Measurements from ENCODE around the gene MYLIP. TPM values are rescaled to one million over a fixed set of nuclear protein-coding genes. Genes with fewer than 3 reads are reported as not detected.

The MYLIP gene
- polyA plus RNA-seq, 1 donor from 2014 or later, result 117 TPM

DNA sequence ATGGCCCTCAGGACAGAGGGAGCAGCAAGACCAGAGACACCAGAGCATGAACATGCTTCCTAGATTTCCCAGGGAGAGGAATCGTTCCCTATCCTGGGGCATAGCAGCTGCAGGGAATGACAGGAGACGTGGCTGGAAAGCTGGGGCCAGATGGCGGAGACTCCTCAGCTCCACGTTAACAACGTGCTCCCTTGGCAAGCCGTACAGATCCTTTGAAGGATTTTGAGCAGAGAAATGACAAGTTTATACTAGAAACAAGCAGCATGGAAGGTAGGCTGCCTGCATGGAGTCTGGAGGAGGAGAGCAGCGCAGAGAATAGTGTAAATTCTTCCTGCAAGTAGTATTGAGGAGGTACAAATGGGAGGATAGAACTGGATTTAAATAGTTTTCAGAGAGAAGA is 11.7 kb downstream of the MYLIP start:
- Mint-ChIP-seq H3K4me3 (no peak overlapping the region), H3K4me1 (peaks cover 23 to 40% (median 26%) of the 10 kb centered on the region in 3 donors), H3K27me3 (no peaks in the 10 kb centered on the region), H3K27ac (peak overlapping the region in 1 of 3 donors; percentile 13), H3K9me3 (no peaks in the 10 kb centered on the region), H3K36me3 (peaks cover 12% of the 10 kb centered on the region)

DNA sequence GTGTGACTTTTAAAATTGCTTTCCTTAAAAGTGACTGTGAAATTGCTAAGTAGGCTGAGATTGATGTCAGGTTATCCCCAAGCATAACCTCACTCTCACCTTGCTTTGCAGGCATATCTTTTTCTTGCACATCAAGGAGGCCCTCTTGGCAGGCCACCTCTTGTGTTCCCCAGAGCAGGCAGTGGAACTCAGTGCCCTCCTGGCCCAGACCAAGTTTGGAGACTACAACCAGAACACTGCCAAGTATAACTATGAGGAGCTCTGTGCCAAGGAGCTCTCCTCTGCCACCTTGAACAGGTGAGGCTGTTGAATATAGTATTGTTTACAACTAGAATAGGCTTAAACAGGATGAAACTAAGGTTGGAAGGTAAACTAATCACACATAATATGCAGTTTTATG is 12.6 kb downstream of the MYLIP start:
- Mint-ChIP-seq H3K4me3 (no peak overlapping the region), H3K36me3 (peaks cover 12% of the 10 kb centered on the region), H3K4me1 (peaks cover 17 to 36% (median 20%) of the 10 kb centered on the region in 3 donors), H3K27me3 (no peaks in the 10 kb centered on the region), H3K27ac (no peak overlapping the region), H3K9me3 (no peaks in the 10 kb centered on the region)

DNA sequence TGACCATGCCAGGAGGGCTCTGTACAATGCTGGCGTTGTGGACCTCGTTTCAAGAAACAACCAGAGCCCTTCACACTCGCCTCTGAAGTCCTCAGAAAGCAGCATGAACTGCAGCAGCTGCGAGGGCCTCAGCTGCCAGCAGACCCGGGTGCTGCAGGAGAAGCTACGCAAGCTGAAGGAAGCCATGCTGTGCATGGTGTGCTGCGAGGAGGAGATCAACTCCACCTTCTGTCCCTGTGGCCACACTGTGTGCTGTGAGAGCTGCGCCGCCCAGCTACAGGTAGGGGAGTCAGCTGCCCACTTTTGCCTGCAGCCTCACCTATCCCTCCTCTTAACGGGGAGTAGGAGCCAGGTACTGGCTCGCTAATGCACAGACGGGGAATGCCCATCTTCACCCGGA is 16.2 kb downstream of the MYLIP start:
- H3K4me3 Mint-ChIP-seq, result no peak overlapping the region
- H3K27ac Mint-ChIP-seq, result peak overlapping the region in 2 of 3 donors; percentile 43 to 49
- H3K9me3 Mint-ChIP-seq, result no peaks in the 10 kb centered on the region
- H3K4me1 Mint-ChIP-seq, result peaks cover 1 to 8% (median 1%) of the 10 kb centered on the region in 3 donors
- no peaks in the 10 kb centered on the region for H3K27me3 Mint-ChIP-seq
- peaks cover 10% of the 10 kb centered on the region for H3K36me3 Mint-ChIP-seq

DNA sequence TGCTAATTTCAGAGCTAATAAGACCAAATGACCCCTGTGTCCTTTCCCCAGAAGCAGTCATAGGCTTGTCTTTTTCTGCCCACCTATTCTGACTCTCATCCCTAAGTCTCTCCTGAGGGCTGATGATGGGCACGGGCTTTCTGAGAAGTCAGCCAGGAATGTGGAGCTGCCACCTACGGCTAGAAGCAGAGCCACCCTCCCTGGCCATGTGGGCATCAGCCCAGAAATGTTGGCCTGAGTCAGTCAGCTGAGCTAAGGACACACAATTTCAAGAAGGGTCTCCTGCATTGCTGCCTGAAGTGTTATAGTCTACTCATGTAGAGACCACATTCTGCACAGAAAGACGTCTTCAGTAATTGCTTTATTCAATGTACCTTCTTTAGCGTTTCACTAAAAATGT is 17.1 kb downstream of the MYLIP start:
- Mint-ChIP-seq H3K27me3 (no peaks in the 10 kb centered on the region), H3K27ac (peak overlapping the region in 2 of 3 donors; percentile 19 to 73), H3K9me3 (no peaks in the 10 kb centered on the region), H3K4me3 (peak overlapping the region in 1 of 4 donors; percentile 19), H3K36me3 (peaks cover 10% of the 10 kb centered on the region), H3K4me1 (peaks cover 0 to 1% (median 0%) of the 10 kb centered on the region in 3 donors)

DNA sequence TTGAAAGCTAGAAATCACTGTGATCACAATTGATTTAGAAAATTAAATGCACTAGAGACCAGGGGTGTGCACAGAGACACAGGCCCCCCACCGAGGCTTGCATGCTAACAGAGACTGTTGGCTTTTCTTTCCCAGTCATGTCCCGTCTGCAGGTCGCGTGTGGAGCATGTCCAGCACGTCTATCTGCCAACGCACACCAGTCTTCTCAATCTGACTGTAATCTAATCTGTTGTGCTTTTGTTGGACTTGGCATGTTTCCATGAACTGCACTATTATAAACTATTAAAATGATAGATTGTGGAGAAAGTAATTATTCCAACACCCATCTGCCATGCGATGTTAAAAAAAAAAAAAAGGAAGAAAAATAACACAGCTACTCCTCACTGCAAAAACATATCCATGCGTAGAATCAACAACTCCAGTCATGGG is 17.7 kb downstream of the MYLIP start:
- Mint-ChIP-seq H3K9me3 (no peaks in the 10 kb centered on the region), H3K27me3 (no peaks in the 10 kb centered on the region), H3K4me1 (peaks cover 0 to 1% (median 0%) of the 10 kb centered on the region in 3 donors), H3K4me3 (no peak overlapping the region), H3K27ac (peak overlapping the region in 1 of 3 donors; percentile 55), H3K36me3 (peaks cover 9% of the 10 kb centered on the region)

DNA sequence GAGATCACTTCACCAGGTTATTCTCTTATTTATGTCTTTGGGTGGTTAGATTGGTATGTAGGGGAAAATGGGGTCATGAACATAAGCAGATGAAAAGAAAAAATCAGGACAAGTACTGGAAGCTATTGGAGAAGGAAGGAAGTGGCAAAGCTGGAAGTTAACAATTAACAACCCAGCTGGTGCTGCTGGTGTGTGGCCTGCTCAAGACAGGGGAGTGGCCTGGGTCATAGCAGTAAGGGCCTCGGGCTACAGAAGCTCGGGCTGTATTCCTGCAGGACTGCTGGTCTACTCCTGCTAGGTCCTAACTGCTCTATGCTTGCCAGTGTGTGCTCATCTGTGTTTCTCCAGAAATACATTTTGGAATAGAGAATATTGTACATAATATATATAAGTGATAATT is 19.6 kb downstream of the MYLIP start:
- no peak overlapping the region for H3K27ac Mint-ChIP-seq
- peaks cover 8% of the 10 kb centered on the region for H3K36me3 Mint-ChIP-seq
- H3K9me3 Mint-ChIP-seq, result no peaks in the 10 kb centered on the region
- no peak overlapping the region for H3K4me3 Mint-ChIP-seq
- H3K4me1 Mint-ChIP-seq, result peaks cover 0 to 1% (median 0%) of the 10 kb centered on the region in 3 donors
- H3K27me3 Mint-ChIP-seq, result no peaks in the 10 kb centered on the region

DNA sequence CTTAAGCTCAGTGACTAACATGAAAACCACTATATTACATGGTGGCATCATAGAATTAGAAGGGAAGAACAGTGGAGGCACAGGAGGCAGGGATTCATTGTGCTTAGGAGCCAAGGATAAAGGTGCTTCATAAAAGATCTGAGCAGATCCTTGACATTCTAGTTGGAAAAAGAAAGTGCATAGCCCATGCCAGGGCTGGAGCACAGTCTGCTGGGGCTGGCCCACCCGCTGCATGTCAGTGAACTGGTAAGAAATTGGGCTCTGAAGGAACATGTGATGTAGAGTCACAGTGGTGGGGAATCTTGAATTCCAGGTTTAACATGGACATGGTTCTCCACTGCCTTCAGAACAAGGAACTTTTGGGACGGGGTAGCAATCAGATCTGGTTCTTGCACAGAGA is 20.4 kb downstream of the MYLIP start:
- Mint-ChIP-seq H3K27ac (peak overlapping the region in 2 of 3 donors; percentile 34 to 76), H3K36me3 (peaks cover 9% of the 10 kb centered on the region), H3K4me1 (no peaks in the 10 kb centered on the region), H3K4me3 (no peak overlapping the region), H3K27me3 (no peaks in the 10 kb centered on the region), H3K9me3 (no peaks in the 10 kb centered on the region)

DNA sequence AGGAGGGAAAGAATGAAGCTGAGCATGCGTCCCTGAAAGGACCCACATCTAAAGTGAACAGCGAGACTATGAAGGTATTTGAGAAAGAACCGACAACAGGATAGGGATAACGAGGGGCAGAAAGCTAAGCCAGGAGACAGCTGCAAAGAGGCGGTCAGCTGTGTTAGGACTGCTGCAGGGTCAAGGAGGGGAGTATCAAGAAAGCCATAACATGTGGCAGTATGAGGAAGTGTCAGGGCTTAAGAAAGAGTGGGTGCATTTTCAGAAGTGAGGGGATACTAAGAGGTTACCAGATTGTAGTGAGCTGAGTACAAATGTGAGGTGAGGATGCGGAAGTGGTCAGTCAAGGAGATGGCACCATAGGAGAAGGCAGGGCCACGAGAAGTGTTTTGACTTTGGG is 21.2 kb downstream of the MYLIP start:
- Mint-ChIP-seq H3K4me1 (no peaks in the 10 kb centered on the region), H3K4me3 (no peak overlapping the region), H3K27me3 (no peaks in the 10 kb centered on the region), H3K9me3 (peaks cover 0 to 4% (median under 1%) of the 10 kb centered on the region in 3 donors), H3K36me3 (peaks cover 16% of the 10 kb centered on the region), H3K27ac (peak overlapping the region in 2 of 3 donors; percentile 0 to 76)

DNA sequence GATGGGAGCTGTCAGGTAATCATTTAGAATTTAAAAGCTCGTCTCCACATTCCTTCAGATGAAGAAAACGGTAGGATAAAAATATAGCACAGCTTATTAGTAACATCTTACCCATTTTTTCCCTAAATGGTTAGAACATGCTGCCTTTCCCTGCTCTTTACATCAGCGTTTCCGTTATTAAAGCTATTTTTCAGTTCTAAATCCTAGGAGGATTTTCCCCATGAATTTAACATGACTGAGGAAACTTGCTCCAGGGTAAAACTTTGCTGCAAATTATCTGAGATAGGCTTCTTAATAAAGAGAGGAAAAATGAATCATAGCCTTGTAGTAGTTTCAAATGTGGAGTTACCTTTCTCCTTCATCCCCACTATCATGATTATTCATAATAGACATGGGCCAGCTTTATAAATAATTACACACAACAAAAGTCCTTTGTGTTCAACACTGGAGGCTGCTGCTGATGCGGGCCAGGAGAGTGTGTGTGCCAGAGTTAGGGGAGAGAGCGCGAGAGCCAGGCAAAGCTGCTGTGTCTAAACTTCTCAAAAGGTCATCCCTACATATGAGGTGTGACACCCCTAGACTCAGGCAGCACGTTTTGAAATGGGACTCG is 24.4 kb downstream of the MYLIP start:
- H3K9me3 Mint-ChIP-seq, result peaks cover 2 to 13% (median 3%) of the 10 kb centered on the region in 3 donors
- H3K36me3 Mint-ChIP-seq, result peaks cover 24% of the 10 kb centered on the region
- H3K27ac Mint-ChIP-seq, result no peak overlapping the region
- H3K27me3 Mint-ChIP-seq, result no peaks in the 10 kb centered on the region
- no peaks in the 10 kb centered on the region for H3K4me1 Mint-ChIP-seq
- H3K4me3 Mint-ChIP-seq, result no peak overlapping the region

DNA sequence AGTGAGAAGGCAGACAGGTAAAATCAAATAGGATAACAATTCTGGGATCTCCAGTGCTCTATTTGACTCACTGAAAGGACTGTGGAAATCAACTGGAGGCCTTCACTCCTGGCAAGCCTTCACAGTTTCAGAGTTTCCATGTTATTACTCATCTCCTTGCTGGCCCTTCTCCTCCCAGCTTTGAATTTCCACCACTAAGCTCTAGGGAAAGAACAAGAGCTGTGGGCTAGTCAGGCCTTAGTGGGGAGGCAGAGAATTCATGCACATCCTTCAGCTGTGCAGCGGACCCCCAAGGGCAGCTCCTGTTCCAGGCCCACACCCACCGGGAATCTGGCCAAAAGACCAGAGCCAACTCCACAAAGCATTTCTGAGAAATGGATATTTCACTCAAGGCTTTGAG is 26.0 kb downstream of the MYLIP start:
- Mint-ChIP-seq H3K36me3 (peaks cover 22% of the 10 kb centered on the region), H3K4me1 (no peaks in the 10 kb centered on the region), H3K27me3 (no peaks in the 10 kb centered on the region), H3K9me3 (peaks cover 2 to 13% (median 3%) of the 10 kb centered on the region in 3 donors), H3K27ac (no peak overlapping the region), H3K4me3 (no peak overlapping the region)

DNA sequence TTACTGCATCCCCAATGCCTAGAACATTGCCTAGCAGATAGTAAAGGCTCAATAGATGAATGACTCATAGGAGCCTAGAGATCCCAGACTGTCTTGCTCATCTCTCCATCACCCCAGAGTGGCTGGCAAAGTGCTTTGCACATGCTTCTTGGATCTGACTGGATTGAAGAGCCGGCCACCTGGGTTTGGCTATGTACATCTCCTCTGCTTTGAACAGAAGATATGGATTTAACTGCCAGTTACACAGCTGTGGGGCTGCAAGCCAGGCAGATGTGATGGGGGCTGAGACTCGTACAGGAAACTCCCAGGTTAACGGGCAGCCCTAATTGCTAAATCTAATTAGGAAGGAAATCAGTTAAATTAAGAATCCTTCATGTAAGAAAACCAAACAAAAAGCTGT is 28.6 kb downstream of the MYLIP start:
- Mint-ChIP-seq H3K9me3 (peaks cover 2 to 13% (median 3%) of the 10 kb centered on the region in 3 donors), H3K27me3 (no peaks in the 10 kb centered on the region), H3K27ac (no peak overlapping the region), H3K4me3 (peak overlapping the region in 1 of 4 donors; percentile 15), H3K4me1 (peaks cover 0 to 3% (median 0%) of the 10 kb centered on the region in 3 donors), H3K36me3 (peaks cover 17% of the 10 kb centered on the region)

DNA sequence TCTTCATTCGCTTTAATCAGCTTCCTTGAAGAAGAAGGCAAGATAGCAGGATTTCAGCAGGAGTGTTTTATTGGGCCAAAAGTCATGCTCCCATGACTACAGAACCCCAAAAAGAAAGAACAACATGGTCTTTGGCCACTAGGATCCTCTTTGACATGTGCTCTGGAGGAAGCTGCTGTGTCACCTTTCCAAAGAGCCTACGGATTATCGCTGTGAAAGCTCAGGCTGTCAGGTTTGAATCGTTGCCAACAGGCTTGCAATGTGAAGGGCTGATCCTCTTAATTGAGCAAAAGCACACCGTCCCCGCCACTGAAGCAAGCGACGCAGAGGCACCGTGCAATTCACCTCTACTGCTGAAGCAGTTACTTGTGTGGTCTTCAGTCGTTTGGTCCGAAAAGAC is 29.0 kb downstream of the MYLIP start:
- Mint-ChIP-seq H3K9me3 (peaks cover 2 to 13% (median 3%) of the 10 kb centered on the region in 3 donors), H3K27me3 (no peaks in the 10 kb centered on the region), H3K4me3 (no peak overlapping the region), H3K27ac (no peak overlapping the region), H3K36me3 (peaks cover 17% of the 10 kb centered on the region), H3K4me1 (peaks cover 0 to 3% (median 0%) of the 10 kb centered on the region in 3 donors)

DNA sequence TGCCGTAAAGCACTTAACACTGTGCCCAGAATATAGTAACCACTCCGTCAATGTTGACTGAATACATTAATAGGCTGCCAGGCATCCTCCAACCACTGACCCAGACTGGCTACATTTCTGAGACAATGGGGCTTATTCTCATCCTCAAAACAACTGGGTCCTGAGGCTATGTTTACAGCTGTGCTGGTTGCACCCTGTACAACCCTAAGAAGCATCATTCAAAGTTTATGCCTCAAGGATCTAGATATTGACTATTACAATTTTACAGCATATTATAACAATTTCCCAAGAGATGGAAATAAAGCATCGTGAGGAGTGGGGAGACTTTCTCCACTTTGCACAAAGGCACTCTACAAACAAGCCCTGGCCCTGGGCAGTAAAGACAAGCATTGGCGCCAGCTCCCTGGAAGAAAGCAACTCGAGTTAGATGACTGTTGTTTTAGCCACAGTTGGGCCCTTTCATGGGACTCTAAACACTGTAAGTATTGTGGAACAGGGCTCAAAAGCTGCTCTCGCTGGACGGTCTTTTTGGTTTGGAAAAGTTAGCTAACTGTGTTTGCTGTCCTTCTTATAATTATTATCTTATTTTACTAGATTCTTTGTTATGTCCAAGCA is 30.2 kb downstream of the MYLIP start:
- Mint-ChIP-seq H3K4me3 (no peak overlapping the region), H3K9me3 (peaks cover 2 to 13% (median 3%) of the 10 kb centered on the region in 3 donors), H3K4me1 (peaks cover 0 to 6% (median 3%) of the 10 kb centered on the region in 3 donors), H3K27me3 (no peaks in the 10 kb centered on the region), H3K36me3 (peaks cover 17% of the 10 kb centered on the region), H3K27ac (peak overlapping the region in 1 of 3 donors; percentile 65)

DNA sequence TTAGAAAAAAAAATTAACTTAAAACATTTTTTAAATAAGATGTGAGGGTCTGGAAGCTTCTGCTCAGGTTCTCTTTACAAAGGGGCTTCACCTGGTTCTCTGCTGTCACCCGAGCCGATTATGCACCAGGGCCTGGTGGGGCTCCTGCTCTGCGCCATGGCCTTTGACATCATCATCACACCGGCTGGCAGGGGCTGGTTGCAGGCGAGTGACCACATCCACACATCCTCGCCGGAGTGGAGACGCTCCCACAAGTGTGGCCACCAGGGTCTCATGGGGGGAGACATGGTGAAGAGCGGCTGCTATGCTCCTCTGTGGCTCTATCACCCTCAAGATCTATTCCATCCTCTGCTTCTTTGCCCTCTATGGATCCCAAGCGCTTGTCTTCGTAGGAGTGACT is 31.9 kb downstream of the MYLIP start:
- H3K9me3 Mint-ChIP-seq, result peaks cover 0 to 2% (median 2%) of the 10 kb centered on the region in 3 donors
- no peak overlapping the region for H3K27ac Mint-ChIP-seq
- no peak overlapping the region for H3K4me3 Mint-ChIP-seq
- H3K36me3 Mint-ChIP-seq, result peaks cover 3% of the 10 kb centered on the region
- H3K4me1 Mint-ChIP-seq, result peaks cover 0 to 6% (median 3%) of the 10 kb centered on the region in 3 donors
- peaks cover 3% of the 10 kb centered on the region for H3K27me3 Mint-ChIP-seq

DNA sequence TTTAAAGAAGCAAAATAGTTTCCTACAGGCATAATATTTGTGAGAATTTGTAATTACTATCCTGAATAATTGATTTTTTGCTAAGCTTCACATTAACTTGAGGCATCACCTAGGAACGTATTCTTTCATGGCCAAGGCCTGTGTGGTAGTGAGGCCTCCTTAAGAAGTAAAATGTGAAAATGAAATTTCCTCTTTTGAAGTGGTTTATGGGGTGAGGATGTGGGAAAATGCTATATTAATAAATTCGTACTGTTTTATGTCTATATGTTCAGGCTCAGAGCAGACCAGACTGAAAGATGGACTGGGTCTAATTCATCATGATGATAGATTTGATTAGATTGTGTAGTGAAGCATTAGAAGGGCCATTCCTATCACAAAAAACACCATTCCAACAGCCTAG is 33.1 kb downstream of the MYLIP start:
- Mint-ChIP-seq H3K4me1 (peaks cover 0 to 6% (median 3%) of the 10 kb centered on the region in 3 donors), H3K4me3 (no peak overlapping the region), H3K27ac (no peak overlapping the region), H3K36me3 (peaks cover 2% of the 10 kb centered on the region), H3K9me3 (peaks cover 0 to 1% (median 0%) of the 10 kb centered on the region in 3 donors), H3K27me3 (peaks cover 9% of the 10 kb centered on the region)

DNA sequence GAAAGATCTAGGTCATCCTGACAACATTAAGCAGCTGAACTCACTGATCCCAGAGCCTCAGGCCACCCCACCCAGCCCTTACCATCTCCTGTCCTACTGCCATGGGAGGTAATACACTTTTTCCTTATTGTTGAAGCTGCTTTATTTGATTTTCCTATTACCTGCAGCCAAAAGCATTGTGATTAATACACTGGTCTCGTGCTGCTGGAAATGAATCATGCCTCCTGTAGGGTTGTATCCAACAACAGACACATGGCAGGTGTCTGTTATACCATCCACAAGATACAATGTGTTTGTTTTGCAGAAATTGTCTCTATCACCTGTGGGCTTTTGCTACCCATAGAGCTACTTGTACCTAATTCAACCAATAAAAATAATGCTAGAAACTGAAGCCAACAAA is 34.2 kb downstream of the MYLIP start:
- Mint-ChIP-seq H3K36me3 (peaks cover 2% of the 10 kb centered on the region), H3K9me3 (no peaks in the 10 kb centered on the region), H3K4me1 (peaks cover 0 to 6% (median 3%) of the 10 kb centered on the region in 3 donors), H3K4me3 (no peak overlapping the region), H3K27me3 (peaks cover 11% of the 10 kb centered on the region), H3K27ac (no peak overlapping the region)

Measured in IgD-negative memory B cell (primary cell).